Measurements from ENCODE around the gene VPREB3. TPM values are rescaled to one million over a fixed set of nuclear protein-coding genes. Genes with fewer than 3 reads are reported as not detected.

Gene VPREB3
- polyA plus RNA-seq, 2 of the 4 experiments (the other 2 are of a cell fraction), result 0.41 to 0.52 TPM

- ATAC-seq (no peak), FAIRE-seq (no peak), DNase-seq (ENCODE audit: low read depth in 1 of 2, low spot score in 1 of 2) (no peak)
- H3K4me1 ChIP-seq, result peaks cover 4% of the 10 kb centered on the region; the same call in 2 of the 3 replicates
- CTCF ChIA-PET, result interaction anchor here (1.6 to 2.0 kb wide), 2 partner anchors 17 to 99 kb away, joined by 7 read pairs; partner anchors contain the start of gene CHCHD10
- no peaks in the 10 kb centered on the region for H3K9me3 ChIP-seq
- 50% methylated on average over 5 of the region's 5 CpGs for WGBS (ENCODE audit: missing lambda C conversion rate)
- peak overlapping the region; percentile 97 for H3K4me3 ChIP-seq
- H3K4me2 ChIP-seq, result peak overlapping the region; percentile 94
- TF ChIP-seq RFX5 (IDR thresholded peaks at IDR 0.05), result no peak
- no peak for TF ChIP-seq NR3C1 (IDR thresholded peaks at IDR 0.05)
- no peak for TF ChIP-seq EHMT2 (IDR thresholded peaks at IDR 0.05; ENCODE audit: low read depth)
- H3K27ac ChIP-seq, result peak overlapping the region; percentile 96 to 99
- POLR2A ChIA-PET, result interaction anchor here (0.7 to 0.9 kb wide), 2 partner anchors 17 kb away, joined by 3 to 4 read pairs; partner anchors contain the start of gene CHCHD10
Observed at GRCh38 chr22:23750367-23750713, 3.9 kb downstream of the VPREB3 start.

GRCh38 chr22:23749841-23750301 lies 4.4 kb downstream of the VPREB3 start:
- ChIA-PET POLR2A (no interaction called here), CTCF (interaction anchor here (1.6 to 2.0 kb wide), 2 partner anchors 18 to 100 kb away, joined by 7 read pairs; partner anchors contain the start of gene CHCHD10)
- Histone ChIP-seq H3K4me2 (peak overlapping the region; percentile 94), H3K9me3 (no peaks in the 10 kb centered on the region), H3K27ac (peak overlapping the region in 1 of 2 experiments; percentile 99; a peak in 2 of 6 replicates), H3K4me1 (peaks cover 4% of the 10 kb centered on the region; the same call in 2 of the 3 replicates), H3K4me3 (peak overlapping the region; percentile 97; the same call in 2 of the 3 replicates)
- TF ChIP-seq NPAS2 (CRISPR knock-in tag; IDR thresholded peaks at IDR 0.05; ENCODE audit: borderline replicate concordance), result no peak
- ATAC-seq, result no peak
- DNase-seq (ENCODE audit: low read depth in 1 of 2, low spot score in 1 of 2), result no peak
- 94% methylated on average over 12 of the region's 12 CpGs for WGBS (ENCODE audit: missing lambda C conversion rate)
- no peak for FAIRE-seq

DNA sequence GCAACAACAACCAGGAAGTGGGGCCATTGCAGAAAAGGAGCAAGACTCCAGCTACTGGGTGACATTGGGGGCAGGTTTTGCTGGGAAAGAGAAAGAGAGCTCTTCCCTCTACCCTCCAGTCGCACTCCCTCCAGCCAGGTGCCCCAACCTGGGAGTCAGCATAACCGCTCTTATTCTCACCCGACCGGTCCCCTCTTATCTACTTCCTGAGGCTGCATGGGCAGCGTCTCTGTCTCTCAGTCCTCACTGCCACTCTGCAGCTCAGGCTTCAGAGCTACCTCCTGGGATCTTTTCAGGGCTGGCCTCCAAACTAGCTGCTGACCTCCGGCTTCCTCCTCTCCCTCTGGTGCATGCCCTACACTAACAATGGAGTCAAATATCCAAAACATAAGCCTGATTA lies 8.4 kb downstream of the VPREB3 start:
- H3K4me3 ChIP-seq, result no peak overlapping the region
- ChIA-PET POLR2A (no interaction called here), CTCF (interaction anchor here (0.7 to 1.3 kb wide), 3 partner anchors 13 to 103 kb away, joined by 3 read pairs; no protein-coding TSS in a partner anchor)
- H3K4me2 ChIP-seq, result no peak overlapping the region
- 94% methylated on average over 6 of the region's 6 CpGs for WGBS (ENCODE audit: missing lambda C conversion rate)
- H3K9me3 ChIP-seq, result no peaks in the 10 kb centered on the region
- H3K27ac ChIP-seq, result no peak overlapping the region
- ATAC-seq (no peak), FAIRE-seq (no peak), DNase-seq (ENCODE audit: low read depth in 1 of 2, low spot score in 1 of 2) (no peak)
- peaks cover 4% of the 10 kb centered on the region; the same call in 1 of the 3 replicates for H3K4me1 ChIP-seq
- TF ChIP-seq SREBF2 (IDR thresholded peaks at IDR 0.05) (no peak), BHLHE40 (IDR thresholded peaks at IDR 0.05; ENCODE audit: low read depth, low read length) (no peak), RAD21 (conservative IDR thresholded peaks at IDR 0.05 in 1 of 2, IDR thresholded peaks at IDR 0.05 in 1 of 2) (no peak), POLR2AphosphoS2 (conservative IDR thresholded peaks at IDR 0.05; ENCODE audit: low read length) (no peak), FOSL2 (IDR thresholded peaks at IDR 0.05) (no peak), FOSL2 (CRISPR knock-in tag; IDR thresholded peaks at IDR 0.05) (no peak), FOXS1 (CRISPR knock-in tag; IDR thresholded peaks at IDR 0.05) (no peak), KDM5A (IDR thresholded peaks at IDR 0.05) (no peak), EP300 (IDR thresholded peaks at IDR 0.05) (no peak), RARB (CRISPR knock-in tag; IDR thresholded peaks at IDR 0.05) (no peak), NFE2L2 (conservative IDR thresholded peaks at IDR 0.05; ENCODE audit: low read length) (no peak), KDM1A (IDR thresholded peaks at IDR 0.05; ENCODE audit: low read depth) (no peak), PHF8 (IDR thresholded peaks at IDR 0.05; ENCODE audit: borderline replicate concordance, low read depth) (no peak), HOXB13 (CRISPR knock-in tag; IDR thresholded peaks at IDR 0.05; ENCODE audit: low read depth) (no peak), HOXB5 (CRISPR knock-in tag; IDR thresholded peaks at IDR 0.05) (no peak), MAZ (IDR thresholded peaks at IDR 0.05; ENCODE audit: borderline replicate concordance, low read depth, low read length) (no peak), CBX2 (IDR thresholded peaks at IDR 0.05; ENCODE audit: borderline replicate concordance, low read depth) (no peak)
- TF ChIP-seq, protein P1, sequence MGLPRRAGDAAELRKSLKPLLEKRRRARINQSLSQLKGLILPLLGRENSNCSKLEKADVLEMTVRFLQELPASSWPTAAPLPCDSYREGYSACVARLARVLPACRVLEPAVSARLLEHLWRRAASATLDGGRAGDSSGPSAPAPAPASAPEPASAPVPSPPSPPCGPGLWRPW (IDR thresholded peaks at IDR 0.05), result no peak
- TF ChIP-seq, protein P2, sequence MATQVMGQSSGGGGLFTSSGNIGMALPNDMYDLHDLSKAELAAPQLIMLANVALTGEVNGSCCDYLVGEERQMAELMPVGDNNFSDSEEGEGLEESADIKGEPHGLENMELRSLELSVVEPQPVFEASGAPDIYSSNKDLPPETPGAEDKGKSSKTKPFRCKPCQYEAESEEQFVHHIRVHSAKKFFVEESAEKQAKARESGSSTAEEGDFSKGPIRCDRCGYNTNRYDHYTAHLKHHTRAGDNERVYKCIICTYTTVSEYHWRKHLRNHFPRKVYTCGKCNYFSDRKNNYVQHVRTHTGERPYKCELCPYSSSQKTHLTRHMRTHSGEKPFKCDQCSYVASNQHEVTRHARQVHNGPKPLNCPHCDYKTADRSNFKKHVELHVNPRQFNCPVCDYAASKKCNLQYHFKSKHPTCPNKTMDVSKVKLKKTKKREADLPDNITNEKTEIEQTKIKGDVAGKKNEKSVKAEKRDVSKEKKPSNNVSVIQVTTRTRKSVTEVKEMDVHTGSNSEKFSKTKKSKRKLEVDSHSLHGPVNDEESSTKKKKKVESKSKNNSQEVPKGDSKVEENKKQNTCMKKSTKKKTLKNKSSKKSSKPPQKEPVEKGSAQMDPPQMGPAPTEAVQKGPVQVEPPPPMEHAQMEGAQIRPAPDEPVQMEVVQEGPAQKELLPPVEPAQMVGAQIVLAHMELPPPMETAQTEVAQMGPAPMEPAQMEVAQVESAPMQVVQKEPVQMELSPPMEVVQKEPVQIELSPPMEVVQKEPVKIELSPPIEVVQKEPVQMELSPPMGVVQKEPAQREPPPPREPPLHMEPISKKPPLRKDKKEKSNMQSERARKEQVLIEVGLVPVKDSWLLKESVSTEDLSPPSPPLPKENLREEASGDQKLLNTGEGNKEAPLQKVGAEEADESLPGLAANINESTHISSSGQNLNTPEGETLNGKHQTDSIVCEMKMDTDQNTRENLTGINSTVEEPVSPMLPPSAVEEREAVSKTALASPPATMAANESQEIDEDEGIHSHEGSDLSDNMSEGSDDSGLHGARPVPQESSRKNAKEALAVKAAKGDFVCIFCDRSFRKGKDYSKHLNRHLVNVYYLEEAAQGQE (IDR thresholded peaks at IDR 0.05), result no peak
